Measurements from ENCODE around the gene PANX1.

Gene PANX1

DNA sequence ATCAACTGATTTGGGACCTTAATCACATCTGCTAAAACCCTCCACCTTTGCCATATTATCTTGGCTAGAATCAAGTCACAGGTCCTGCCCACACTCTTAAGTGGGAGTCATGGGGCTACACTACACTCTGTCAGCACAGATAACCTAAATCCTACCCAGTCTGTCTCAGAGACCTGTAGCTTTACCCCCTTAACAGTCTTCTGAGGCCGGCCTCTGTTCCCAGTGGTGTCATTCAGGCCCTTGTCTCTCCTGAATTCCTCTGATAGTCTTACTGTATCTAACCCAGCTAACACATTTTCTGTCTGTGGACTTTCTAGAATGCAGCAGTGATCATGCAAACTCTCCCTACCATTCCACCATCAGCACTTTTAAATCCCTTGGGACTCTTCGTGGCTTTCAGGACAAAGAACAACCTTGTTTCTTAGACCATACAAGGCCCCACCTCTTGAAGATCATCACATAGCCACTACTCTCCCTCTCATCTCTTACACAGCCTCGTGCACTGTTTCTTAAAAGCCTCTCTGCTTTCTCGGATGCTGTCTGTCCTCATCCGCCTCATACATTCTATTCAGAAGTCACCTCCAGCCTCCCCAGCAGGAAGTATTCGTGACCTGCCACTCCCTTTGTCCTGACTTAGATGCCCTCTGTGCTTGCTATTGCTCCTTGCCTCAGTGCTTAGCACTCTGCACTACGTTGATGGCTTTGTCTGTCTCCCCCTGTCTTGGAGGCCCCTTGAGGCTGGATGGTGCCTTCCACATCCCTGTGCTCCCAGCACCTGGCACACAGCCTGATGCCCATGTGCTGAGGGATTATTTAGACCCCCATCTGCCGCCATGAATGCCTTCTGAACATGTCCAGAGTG is 57.9 kb downstream of the PANX1 start:
- Histone ChIP-seq H3K4me1 (ENCODE audit: insufficient read depth, low read length) (peaks cover 7% of the 10 kb centered on the region), H3K9me3 (ENCODE audit: low read length) (no peaks in the 10 kb centered on the region), H3K27ac (ENCODE audit: low read depth, low read length) (no peak overlapping the region)

DNA sequence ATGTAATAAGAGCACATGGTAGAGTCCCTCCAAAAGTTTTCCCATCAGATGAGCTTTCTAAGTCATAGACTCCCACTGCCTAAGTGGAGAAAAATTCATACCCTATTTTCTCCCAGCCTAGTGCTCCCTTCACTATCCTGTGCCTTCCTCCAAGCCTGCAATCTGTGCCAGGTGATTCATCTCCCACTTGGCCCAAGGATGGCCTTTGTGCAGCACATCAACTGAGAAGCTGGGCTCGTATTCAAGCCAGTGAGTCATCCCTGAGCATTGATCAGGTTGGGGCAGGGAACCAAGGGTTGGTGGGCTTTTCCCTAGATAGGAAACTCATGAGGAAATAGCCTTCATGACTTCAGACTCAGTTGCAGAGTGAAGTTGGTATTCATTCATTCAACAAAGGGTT is 64.6 kb downstream of the PANX1 start:
- H3K9ac ChIP-seq (ENCODE audit: low read length): no peak overlapping the region
- H3K9me3 ChIP-seq (ENCODE audit: low read length): no peaks in the 10 kb centered on the region
- H3K4me3 ChIP-seq (ENCODE audit: low read depth in 1 of 2, low read length in 2 of 2): no peak overlapping the region
- no peaks in the 10 kb centered on the region for H3K36me3 ChIP-seq (ENCODE audit: insufficient read depth, low read length)
- no peaks in the 10 kb centered on the region for H3K4me1 ChIP-seq (ENCODE audit: insufficient read depth, low read length)
- no peaks in the 10 kb centered on the region for H3K27me3 ChIP-seq (ENCODE audit: control insufficient read depth in 1 of 2, insufficient read depth in 2 of 2, low read length in 2 of 2)
- no peak overlapping the region for H3K27ac ChIP-seq (ENCODE audit: low read depth, low read length)

More for the DNA sequence above, 57.9 kb downstream of the PANX1 start:
- H3K9ac ChIP-seq (ENCODE audit: low read length): no peak overlapping the region
- H3K36me3 ChIP-seq (ENCODE audit: insufficient read depth, low read length): no peaks in the 10 kb centered on the region
- H3K4me3 ChIP-seq (ENCODE audit: low read depth in 1 of 2, low read length in 2 of 2): no peak overlapping the region
- H3K27me3 ChIP-seq (ENCODE audit: control insufficient read depth in 1 of 2, insufficient read depth in 2 of 2, low read length in 2 of 2): no peaks in the 10 kb centered on the region

DNA sequence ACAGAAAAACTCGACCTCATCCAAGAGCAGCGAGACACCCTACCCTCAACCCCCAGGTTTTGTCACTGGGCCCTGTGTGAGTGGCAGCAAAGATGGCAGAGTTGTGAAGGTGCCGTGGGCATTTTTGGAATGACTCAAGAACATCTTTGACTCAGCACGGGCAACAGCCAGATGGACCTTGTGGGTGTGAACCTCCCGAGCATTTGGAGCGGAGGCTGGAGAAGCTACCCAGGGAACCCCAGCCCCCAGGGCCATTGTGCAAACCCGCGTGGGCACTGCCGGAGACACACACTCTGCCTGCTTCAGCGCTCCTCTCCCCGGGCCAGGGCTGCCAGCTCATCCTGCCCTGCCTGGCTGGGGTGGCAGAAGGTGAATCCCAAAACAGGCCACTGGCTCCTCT is 66.1 kb downstream of the PANX1 start:
- Histone ChIP-seq H3K9ac (ENCODE audit: low read length) (no peak overlapping the region), H3K27ac (ENCODE audit: low read depth, low read length) (no peak overlapping the region), H3K9me3 (ENCODE audit: low read length) (no peaks in the 10 kb centered on the region), H3K4me3 (ENCODE audit: low read depth in 1 of 2, low read length in 2 of 2) (no peak overlapping the region), H3K36me3 (ENCODE audit: insufficient read depth, low read length) (no peaks in the 10 kb centered on the region), H3K27me3 (ENCODE audit: control insufficient read depth in 1 of 2, insufficient read depth in 2 of 2, low read length in 2 of 2) (no peaks in the 10 kb centered on the region), H3K4me1 (ENCODE audit: insufficient read depth, low read length) (no peaks in the 10 kb centered on the region)

DNA sequence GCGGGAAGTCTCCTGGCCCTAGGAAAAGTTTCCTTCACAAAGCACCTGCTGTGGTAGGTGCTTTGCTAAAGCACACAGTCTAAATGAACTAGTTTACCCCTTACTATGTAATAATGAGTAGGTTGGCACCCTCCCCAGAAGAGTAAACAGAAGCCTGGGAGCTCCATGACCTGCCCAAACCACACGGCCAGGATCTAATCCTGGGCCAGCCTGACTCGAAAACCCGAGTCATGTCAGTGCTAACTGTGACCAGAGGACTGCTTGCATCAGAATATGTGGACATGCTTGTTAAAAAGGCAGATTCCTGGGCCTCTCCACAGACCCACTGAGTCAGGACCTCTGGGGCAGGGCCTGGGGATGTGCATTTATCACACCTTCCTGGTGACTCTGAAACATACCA is 67.7 kb downstream of the PANX1 start:
- no peak overlapping the region for H3K9ac ChIP-seq (ENCODE audit: low read length)
- no peaks in the 10 kb centered on the region for H3K9me3 ChIP-seq (ENCODE audit: low read length)
- no peaks in the 10 kb centered on the region for H3K4me1 ChIP-seq (ENCODE audit: insufficient read depth, low read length)
- no peak overlapping the region for H3K27ac ChIP-seq (ENCODE audit: low read depth, low read length)
- H3K27me3 ChIP-seq (ENCODE audit: control insufficient read depth in 1 of 2, insufficient read depth in 2 of 2, low read length in 2 of 2): no peaks in the 10 kb centered on the region
- H3K4me3 ChIP-seq (ENCODE audit: low read depth in 1 of 2, low read length in 2 of 2): no peak overlapping the region
- H3K36me3 ChIP-seq (ENCODE audit: insufficient read depth, low read length): no peaks in the 10 kb centered on the region

DNA sequence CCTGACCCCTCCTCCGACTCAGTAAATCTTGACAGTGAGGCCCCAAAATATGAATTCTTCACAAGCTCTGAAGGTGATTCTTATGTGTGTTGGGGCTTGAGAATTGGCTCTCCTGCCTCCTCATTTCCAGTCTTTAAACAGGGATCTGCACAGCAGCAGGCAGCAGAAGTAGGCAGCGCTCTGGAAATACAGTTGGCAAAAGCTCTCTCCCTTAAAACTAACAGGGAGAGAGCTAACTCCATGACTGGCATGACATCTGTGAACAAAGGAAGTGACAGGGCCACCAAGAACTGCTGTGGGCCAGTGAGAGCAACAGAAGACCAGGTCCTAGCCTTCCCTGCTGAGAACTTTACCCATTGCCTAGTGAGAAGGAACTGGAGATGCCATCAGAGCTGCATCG is 70.1 kb downstream of the PANX1 start:
- no peak overlapping the region for H3K27ac ChIP-seq (ENCODE audit: low read depth, low read length)
- no peaks in the 10 kb centered on the region for H3K27me3 ChIP-seq (ENCODE audit: control insufficient read depth in 1 of 2, insufficient read depth in 2 of 2, low read length in 2 of 2)
- no peak overlapping the region for H3K4me3 ChIP-seq (ENCODE audit: low read depth in 1 of 2, low read length in 2 of 2)
- no peaks in the 10 kb centered on the region for H3K36me3 ChIP-seq (ENCODE audit: insufficient read depth, low read length)
- no peaks in the 10 kb centered on the region for H3K4me1 ChIP-seq (ENCODE audit: insufficient read depth, low read length)
- no peak overlapping the region for H3K9ac ChIP-seq (ENCODE audit: low read length)
- H3K9me3 ChIP-seq (ENCODE audit: low read length): no peaks in the 10 kb centered on the region

DNA sequence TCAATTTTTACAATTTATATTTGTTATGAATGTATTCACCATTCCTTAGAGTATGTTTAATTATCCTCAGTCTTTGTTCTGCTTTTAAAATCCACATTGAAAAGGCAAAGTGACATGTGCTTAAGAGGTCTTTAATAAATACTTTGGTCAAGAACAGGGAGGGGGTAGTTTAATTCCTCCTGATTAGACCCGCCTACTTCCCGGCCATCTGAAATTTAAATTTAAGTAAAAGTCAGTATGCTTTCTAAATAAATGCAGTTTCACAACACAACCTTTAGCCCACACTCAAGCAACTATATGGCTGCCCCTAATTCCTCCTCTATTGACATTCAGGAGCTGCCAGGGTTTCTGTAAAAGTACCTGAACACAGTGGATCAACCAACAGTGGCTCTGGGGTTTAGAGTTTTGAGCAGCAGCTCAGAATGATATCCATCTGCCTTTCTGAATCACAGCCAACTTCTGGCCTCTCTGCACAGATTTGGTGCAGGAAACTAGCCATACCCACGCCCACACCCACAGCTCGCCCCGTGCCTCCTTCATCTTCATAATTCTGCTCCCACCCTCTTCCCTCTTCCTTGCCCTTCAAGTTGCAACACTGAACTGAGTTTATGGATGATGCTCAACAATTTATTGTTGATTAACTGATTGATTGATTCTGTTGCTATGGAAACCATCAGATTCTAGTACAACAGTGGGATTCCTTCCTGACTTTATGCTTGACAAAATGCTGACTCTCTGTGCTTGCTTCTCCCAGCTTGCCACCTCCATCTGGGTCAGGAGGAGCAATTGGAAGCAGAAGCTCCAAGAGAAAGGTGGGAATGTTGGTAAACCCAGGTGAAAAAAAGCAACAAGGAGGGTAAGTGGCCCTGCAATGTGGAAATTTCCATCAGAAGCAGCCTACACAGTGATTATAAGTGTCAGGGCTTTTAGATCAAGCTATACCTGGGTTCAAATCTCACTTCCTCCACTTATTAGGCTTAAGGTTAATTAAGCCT is 70.8 kb downstream of the PANX1 start:
- H3K4me1 ChIP-seq (ENCODE audit: insufficient read depth, low read length): no peaks in the 10 kb centered on the region

DNA sequence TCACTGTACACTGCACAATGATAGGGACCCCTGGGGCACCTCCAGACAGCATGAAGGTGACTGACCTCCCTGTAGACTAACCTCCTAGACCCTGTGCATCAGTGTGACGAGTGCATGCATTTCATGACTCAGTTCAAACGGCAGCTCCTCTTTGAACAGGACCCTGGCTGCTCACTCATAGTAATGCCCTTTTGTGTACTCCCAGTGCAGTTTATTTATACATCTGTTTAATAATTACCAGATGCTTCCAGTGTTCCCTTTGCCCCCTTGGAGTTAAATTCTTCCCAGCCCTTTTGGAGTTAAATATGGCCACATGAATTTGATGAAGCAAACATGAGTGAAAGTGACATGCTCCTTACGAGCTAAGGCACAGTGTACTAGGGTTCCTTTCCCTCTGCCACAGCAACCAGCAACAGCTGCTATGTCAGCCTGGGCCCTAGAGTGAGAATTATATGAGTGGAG is 72.4 kb downstream of the PANX1 start:
- H3K9ac ChIP-seq (ENCODE audit: low read length): no peak overlapping the region
- no peak overlapping the region for H3K27ac ChIP-seq (ENCODE audit: low read depth, low read length)
- no peaks in the 10 kb centered on the region for H3K4me1 ChIP-seq (ENCODE audit: insufficient read depth, low read length)
- H3K27me3 ChIP-seq (ENCODE audit: control insufficient read depth in 1 of 2, insufficient read depth in 2 of 2, low read length in 2 of 2): no peaks in the 10 kb centered on the region
- H3K36me3 ChIP-seq (ENCODE audit: insufficient read depth, low read length): no peaks in the 10 kb centered on the region
- H3K4me3 ChIP-seq (ENCODE audit: low read depth in 1 of 2, low read length in 2 of 2): no peak overlapping the region
- H3K9me3 ChIP-seq (ENCODE audit: low read length): no peaks in the 10 kb centered on the region

More for the DNA sequence above, 70.8 kb downstream of the PANX1 start:
- Histone ChIP-seq H3K9me3 (ENCODE audit: low read length) (no peaks in the 10 kb centered on the region), H3K27me3 (ENCODE audit: control insufficient read depth in 1 of 2, insufficient read depth in 2 of 2, low read length in 2 of 2) (no peaks in the 10 kb centered on the region), H3K27ac (ENCODE audit: low read depth, low read length) (no peak overlapping the region), H3K4me3 (ENCODE audit: low read depth in 1 of 2, low read length in 2 of 2) (no peak overlapping the region), H3K36me3 (ENCODE audit: insufficient read depth, low read length) (no peaks in the 10 kb centered on the region), H3K9ac (ENCODE audit: low read length) (no peak overlapping the region)

DNA sequence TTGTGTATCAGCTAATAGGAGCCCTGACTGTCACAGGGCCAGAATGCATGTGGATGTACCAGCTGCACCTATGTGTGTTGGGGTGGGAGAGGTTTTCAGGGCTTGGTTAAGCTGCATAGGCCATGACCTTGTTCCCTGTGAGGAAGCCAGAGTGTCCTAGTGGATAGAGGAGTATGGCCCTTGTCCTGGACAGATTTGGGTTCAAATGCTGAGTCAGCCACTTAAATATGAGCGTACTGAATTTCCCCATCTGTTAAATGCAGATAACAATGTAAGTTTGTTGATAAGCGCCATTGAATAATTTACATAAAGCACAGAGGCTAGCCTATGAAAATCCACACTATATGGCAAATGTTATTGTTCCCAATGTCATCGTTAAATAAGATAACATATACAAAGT is 74.4 kb downstream of the PANX1 start:
- H3K27me3 ChIP-seq (ENCODE audit: control insufficient read depth in 1 of 2, insufficient read depth in 2 of 2, low read length in 2 of 2): no peaks in the 10 kb centered on the region
- H3K9me3 ChIP-seq (ENCODE audit: low read length): no peaks in the 10 kb centered on the region
- H3K27ac ChIP-seq (ENCODE audit: low read depth, low read length): no peak overlapping the region
- no peak overlapping the region for H3K9ac ChIP-seq (ENCODE audit: low read length)
- no peaks in the 10 kb centered on the region for H3K36me3 ChIP-seq (ENCODE audit: insufficient read depth, low read length)
- H3K4me3 ChIP-seq (ENCODE audit: low read depth in 1 of 2, low read length in 2 of 2): no peak overlapping the region
- H3K4me1 ChIP-seq (ENCODE audit: insufficient read depth, low read length): no peaks in the 10 kb centered on the region

DNA sequence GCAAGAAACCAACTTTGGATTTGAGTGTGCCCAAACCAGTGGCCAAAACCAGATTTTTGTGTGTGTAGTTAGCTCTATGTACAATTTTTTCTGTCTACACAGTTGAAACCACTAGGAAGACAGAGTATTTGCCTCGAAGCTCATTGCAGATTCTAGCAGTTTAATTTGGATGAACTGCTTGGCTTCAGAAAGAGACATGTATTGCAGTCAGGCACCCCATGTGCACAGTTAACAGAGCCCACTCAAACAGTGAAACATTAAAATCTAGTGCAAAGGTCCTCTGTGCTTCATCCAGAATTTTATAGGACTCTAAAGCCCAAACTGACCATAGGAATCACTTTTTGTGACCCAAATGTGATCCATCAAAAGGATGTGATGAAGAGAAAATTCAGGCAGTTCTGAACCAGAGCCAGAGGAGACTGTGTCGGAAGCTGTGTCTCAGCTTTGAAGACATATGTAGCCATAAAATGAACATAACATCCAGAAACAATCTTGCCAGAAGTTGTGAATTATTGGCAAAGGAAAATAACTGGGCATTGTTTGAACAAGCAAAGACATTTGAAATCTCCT is 82.7 kb downstream of the PANX1 start:
- Histone ChIP-seq H3K36me3 (ENCODE audit: insufficient read depth, low read length) (no peaks in the 10 kb centered on the region), H3K9me3 (ENCODE audit: low read length) (no peaks in the 10 kb centered on the region), H3K4me3 (ENCODE audit: low read depth in 1 of 2, low read length in 2 of 2) (no peak overlapping the region), H3K27ac (ENCODE audit: low read depth, low read length) (no peak overlapping the region), H3K4me1 (ENCODE audit: insufficient read depth, low read length) (no peaks in the 10 kb centered on the region), H3K27me3 (ENCODE audit: control insufficient read depth in 1 of 2, insufficient read depth in 2 of 2, low read length in 2 of 2) (no peaks in the 10 kb centered on the region), H3K9ac (ENCODE audit: low read length) (no peak overlapping the region)

DNA sequence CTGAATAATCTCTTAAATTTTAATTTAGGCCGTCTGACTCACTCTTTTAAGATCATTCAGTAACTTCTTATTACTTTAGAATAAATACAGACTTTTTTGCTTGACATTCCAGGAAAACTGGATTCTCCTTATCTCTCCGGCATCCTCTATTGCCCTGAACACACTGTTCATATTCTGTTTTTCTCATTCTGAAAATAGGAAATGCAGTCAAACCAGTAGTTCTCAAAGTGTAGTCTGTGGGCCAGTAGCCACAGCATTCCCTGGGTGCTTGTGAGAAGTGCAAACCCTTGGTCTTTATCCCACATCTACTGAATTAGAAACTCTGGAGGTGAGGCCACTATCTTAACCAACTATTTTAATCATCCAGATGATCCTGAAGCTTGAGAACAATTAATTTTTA is 84.3 kb downstream of the PANX1 start:
- no peak overlapping the region for H3K9ac ChIP-seq (ENCODE audit: low read length)
- no peaks in the 10 kb centered on the region for H3K36me3 ChIP-seq (ENCODE audit: insufficient read depth, low read length)
- H3K9me3 ChIP-seq (ENCODE audit: low read length): no peaks in the 10 kb centered on the region
- no peaks in the 10 kb centered on the region for H3K27me3 ChIP-seq (ENCODE audit: control insufficient read depth in 1 of 2, insufficient read depth in 2 of 2, low read length in 2 of 2)
- H3K4me3 ChIP-seq (ENCODE audit: low read depth in 1 of 2, low read length in 2 of 2): no peak overlapping the region
- no peaks in the 10 kb centered on the region for H3K4me1 ChIP-seq (ENCODE audit: insufficient read depth, low read length)
- H3K27ac ChIP-seq (ENCODE audit: low read depth, low read length): no peak overlapping the region

DNA sequence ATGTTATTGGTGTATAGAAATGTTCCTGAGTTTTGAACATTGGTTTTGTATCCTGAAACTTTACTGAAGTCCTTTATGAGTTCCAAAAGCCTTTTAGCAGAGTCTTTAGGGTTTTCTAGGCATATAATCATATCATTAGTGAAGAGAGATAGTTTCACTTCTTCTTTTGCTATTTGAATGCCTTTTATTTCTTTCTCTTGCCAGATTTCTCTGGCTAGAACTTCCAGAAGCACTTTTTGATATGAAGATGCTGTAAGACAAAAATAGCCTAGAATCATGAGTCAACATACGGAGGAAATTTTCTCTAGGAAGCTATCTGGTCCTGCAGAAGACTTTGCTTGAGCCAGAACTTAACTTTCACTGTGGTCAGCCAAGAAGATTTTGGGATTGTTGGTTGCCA is 89.1 kb downstream of the PANX1 start:
- Histone ChIP-seq H3K9ac (ENCODE audit: low read length) (no peak overlapping the region), H3K4me1 (ENCODE audit: insufficient read depth, low read length) (no peaks in the 10 kb centered on the region), H3K36me3 (ENCODE audit: insufficient read depth, low read length) (no peaks in the 10 kb centered on the region), H3K9me3 (ENCODE audit: low read length) (no peaks in the 10 kb centered on the region), H3K27ac (ENCODE audit: low read depth, low read length) (no peak overlapping the region), H3K27me3 (ENCODE audit: control insufficient read depth in 1 of 2, insufficient read depth in 2 of 2, low read length in 2 of 2) (no peaks in the 10 kb centered on the region), H3K4me3 (ENCODE audit: low read depth in 1 of 2, low read length in 2 of 2) (no peak overlapping the region)
